Smooth muscle cell (in vitro differentiated cells): ENCODE results near the gene NAP1L4. TPM values are rescaled to one million over a fixed set of nuclear protein-coding genes. Genes with fewer than 3 reads are reported as not detected.

Experiments
- DNase-seq: peaks from one replicate; lab custom pipeline; 2025; ENCODE audit not compliant: unreplicated experiment; lab: John Stamatoyannopoulos, UW
- H2AFZ ChIP-seq: fragments of 200-600 bp; sonication (generic); 2 replicates; pipeline ENCODE4 v1.6.0; 2016; ENCODE audit warnings: antibody characterized with exemption, low read depth, mild to moderate bottlenecking
- H3F3A ChIP-seq: fragments of 200-600 bp; sonication (generic); 2 replicates; pipeline ENCODE4 v1.6.0; 2017; ENCODE audit warnings: antibody characterized with exemption, low read depth
- H3K27ac ChIP-seq: fragments of 200-600 bp; sonication (generic); 2 replicates; pipeline ENCODE4 v1.5.1; 2016; ENCODE audit warnings: low read depth, mild to moderate bottlenecking
- H3K27me3 ChIP-seq: fragments of 200-600 bp; sonication (generic); 2 replicates; pipeline ENCODE4 v1.6.1; 2016; ENCODE audit warnings: low read depth, mild to moderate bottlenecking
- H3K36me3 ChIP-seq: fragments of 200-600 bp; sonication (generic); 2 replicates; pipeline ENCODE4 v1.5.1; 2016; ENCODE audit warnings: low read depth
- H3K4me1 ChIP-seq: fragments of 200-600 bp; sonication (generic); 2 replicates; pipeline ENCODE4 v1.5.1; 2016; ENCODE audit warnings: low read depth
- H3K4me2 ChIP-seq: fragments of 200-600 bp; sonication (generic); 2 replicates; pipeline ENCODE4 v1.6.0; 2016; ENCODE audit warnings: mild to moderate bottlenecking
- H3K4me3 ChIP-seq: fragments of 200-600 bp; sonication (generic); 2 replicates; pipeline ENCODE4 v1.5.1; 2016; ENCODE audit warnings: mild to moderate bottlenecking
- H3K79me2 ChIP-seq: fragments of 200-600 bp; sonication (generic); 2 replicates; pipeline ENCODE4 v1.6.0; 2016; ENCODE audit warnings: low read depth, mild to moderate bottlenecking
- H3K9ac ChIP-seq: fragments of 200-600 bp; sonication (generic); 2 replicates; pipeline ENCODE4 v1.6.0; 2016; ENCODE audit warnings: low read depth
- H3K9me3 ChIP-seq: fragments of 200-600 bp; sonication (generic); replicated peaks from 2 replicates; pipeline ENCODE4 v1.5.1; 2016; ENCODE audit warnings: low read depth
- H4K20me1 ChIP-seq: fragments of 200-600 bp; sonication (generic); 2 replicates; pipeline ENCODE4 v1.6.0; 2016; ENCODE audit warnings: low read depth
- WGBS: methylation state at CpG from one replicate; pipeline ENCODE4 v1.1.7; 2016; ENCODE audit warnings: low lambda C conversion rate; 5-methylcytosine and 5-hydroxymethylcytosine counted together
- polyA plus RNA-seq: library from polyadenylated mRNA; unstranded; fragments of >200 nt; fragmentation: Nextera tagmentation; extraction: Ambion mirVana; gene quantifications from 2 replicates; pipeline ENCODE4 v1.2.1, GENCODE V29; 2016
- total RNA-seq: library from RNA; depleted of rRNA; stranded (reverse); fragments of >200 nt; gene quantifications from 2 replicates; pipeline ENCODE4 v1.2.3, GENCODE V29; 2014
- TF ChIP-seq, protein P1 (sequence below): fragments of 200-600 bp; sonication (generic); IDR thresholded peaks from 2 replicates; pipeline ENCODE4 v1.5.1; 2017; ENCODE audit warnings: borderline replicate concordance, mild to moderate bottlenecking, antibody characterized with exemption; ENCODE audit not compliant: insufficient read depth, poor library complexity, severe bottlenecking

The NAP1L4 gene
- total and polyA plus RNA-seq, 2 experiments from 2014 or later: 63.1 to 95.0 TPM

GRCh38 chr11:2949920-2950319 lies 42.2 kb downstream of the NAP1L4 start:
- no peak for DNase-seq
- H3K79me2 ChIP-seq: peaks cover 3% of the 10 kb centered on the region
- H3K27ac ChIP-seq: no peak overlapping the region
- TF ChIP-seq, protein P1, sequence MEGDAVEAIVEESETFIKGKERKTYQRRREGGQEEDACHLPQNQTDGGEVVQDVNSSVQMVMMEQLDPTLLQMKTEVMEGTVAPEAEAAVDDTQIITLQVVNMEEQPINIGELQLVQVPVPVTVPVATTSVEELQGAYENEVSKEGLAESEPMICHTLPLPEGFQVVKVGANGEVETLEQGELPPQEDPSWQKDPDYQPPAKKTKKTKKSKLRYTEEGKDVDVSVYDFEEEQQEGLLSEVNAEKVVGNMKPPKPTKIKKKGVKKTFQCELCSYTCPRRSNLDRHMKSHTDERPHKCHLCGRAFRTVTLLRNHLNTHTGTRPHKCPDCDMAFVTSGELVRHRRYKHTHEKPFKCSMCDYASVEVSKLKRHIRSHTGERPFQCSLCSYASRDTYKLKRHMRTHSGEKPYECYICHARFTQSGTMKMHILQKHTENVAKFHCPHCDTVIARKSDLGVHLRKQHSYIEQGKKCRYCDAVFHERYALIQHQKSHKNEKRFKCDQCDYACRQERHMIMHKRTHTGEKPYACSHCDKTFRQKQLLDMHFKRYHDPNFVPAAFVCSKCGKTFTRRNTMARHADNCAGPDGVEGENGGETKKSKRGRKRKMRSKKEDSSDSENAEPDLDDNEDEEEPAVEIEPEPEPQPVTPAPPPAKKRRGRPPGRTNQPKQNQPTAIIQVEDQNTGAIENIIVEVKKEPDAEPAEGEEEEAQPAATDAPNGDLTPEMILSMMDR: no peak
- H4K20me1 ChIP-seq: peaks cover 25% of the 10 kb centered on the region
- 97% methylated on average over 11 of the region's 11 CpGs for WGBS
- peaks cover 37% of the 10 kb centered on the region for H3F3A ChIP-seq
- no peak overlapping the region for H3K4me3 ChIP-seq
- peaks cover 25% of the 10 kb centered on the region for H3K4me1 ChIP-seq
- no peaks in the 10 kb centered on the region for H3K27me3 ChIP-seq
- no peaks in the 10 kb centered on the region for H3K9me3 ChIP-seq
- H3K36me3 ChIP-seq: peaks cover 9% of the 10 kb centered on the region
- H2AFZ ChIP-seq: no peak overlapping the region
- no peak overlapping the region for H3K9ac ChIP-seq
- no peak overlapping the region for H3K4me2 ChIP-seq

DNA sequence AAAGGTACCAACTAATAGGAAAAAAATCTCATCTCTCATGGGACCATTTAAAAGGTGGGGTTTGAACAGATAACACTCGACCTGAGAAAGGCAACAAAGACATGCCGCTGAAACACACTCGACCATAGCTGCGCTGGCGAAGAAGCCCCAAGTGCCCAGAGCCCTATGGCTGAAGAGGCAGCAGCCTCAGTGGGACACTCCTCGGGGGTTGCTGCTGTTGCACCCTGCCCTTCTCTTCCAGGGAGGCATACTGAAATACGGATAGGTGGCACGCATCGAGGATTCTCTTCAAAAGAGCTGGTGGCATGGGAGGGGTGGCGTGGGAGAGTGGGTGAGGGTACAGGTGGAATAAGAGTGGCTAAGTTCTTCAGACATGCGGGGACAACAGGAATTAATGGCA lies 44.4 kb downstream of the NAP1L4 start:
- DNase-seq: no peak

GRCh38 chr11:2945757-2946287 lies 46.3 kb downstream of the NAP1L4 start:
- H2AFZ ChIP-seq: no peak overlapping the region
- H3K4me2 ChIP-seq: peak overlapping the region; percentile 74
- H3K79me2 ChIP-seq: peaks cover 3% of the 10 kb centered on the region
- TF ChIP-seq, protein P1: no peak
- H4K20me1 ChIP-seq: peaks cover 42% of the 10 kb centered on the region
- H3K27ac ChIP-seq: peak overlapping the region; percentile 64
- peaks cover 18% of the 10 kb centered on the region for H3F3A ChIP-seq
- H3K9ac ChIP-seq: no peak overlapping the region
- 65% methylated on average over 8 of the region's 8 CpGs for WGBS
- H3K27me3 ChIP-seq: no peaks in the 10 kb centered on the region
- H3K9me3 ChIP-seq: no peaks in the 10 kb centered on the region
- peaks cover 3% of the 10 kb centered on the region for H3K36me3 ChIP-seq
- H3K4me1 ChIP-seq: peaks cover 17% of the 10 kb centered on the region
- H3K4me3 ChIP-seq: no peak overlapping the region
- no peak for DNase-seq

More for the DNA sequence above, 44.4 kb downstream of the NAP1L4 start:
- TF ChIP-seq, protein P1: no peak
- Histone ChIP-seq H3K27ac (no peak overlapping the region), H3K4me3 (no peak overlapping the region), H4K20me1 (peaks cover 44% of the 10 kb centered on the region), H3K79me2 (peaks cover 3% of the 10 kb centered on the region), H2AFZ (no peak overlapping the region), H3K9me3 (no peaks in the 10 kb centered on the region), H3K9ac (no peak overlapping the region), H3K36me3 (peaks cover 3% of the 10 kb centered on the region), H3K27me3 (no peaks in the 10 kb centered on the region), H3F3A (peaks cover 26% of the 10 kb centered on the region), H3K4me2 (no peak overlapping the region), H3K4me1 (peaks cover 25% of the 10 kb centered on the region)
- 97% methylated on average over 11 of the region's 11 CpGs for WGBS
